ENCODE measurements around the gene ADGRB2. TPM values are rescaled to one million over a fixed set of nuclear protein-coding genes. Genes with fewer than 3 reads are reported as not detected.

The ADGRB2 gene
- total RNA-seq, 3 donors from 2014 or later: 0.18 to 0.68 (median 0.65) TPM

DNA sequence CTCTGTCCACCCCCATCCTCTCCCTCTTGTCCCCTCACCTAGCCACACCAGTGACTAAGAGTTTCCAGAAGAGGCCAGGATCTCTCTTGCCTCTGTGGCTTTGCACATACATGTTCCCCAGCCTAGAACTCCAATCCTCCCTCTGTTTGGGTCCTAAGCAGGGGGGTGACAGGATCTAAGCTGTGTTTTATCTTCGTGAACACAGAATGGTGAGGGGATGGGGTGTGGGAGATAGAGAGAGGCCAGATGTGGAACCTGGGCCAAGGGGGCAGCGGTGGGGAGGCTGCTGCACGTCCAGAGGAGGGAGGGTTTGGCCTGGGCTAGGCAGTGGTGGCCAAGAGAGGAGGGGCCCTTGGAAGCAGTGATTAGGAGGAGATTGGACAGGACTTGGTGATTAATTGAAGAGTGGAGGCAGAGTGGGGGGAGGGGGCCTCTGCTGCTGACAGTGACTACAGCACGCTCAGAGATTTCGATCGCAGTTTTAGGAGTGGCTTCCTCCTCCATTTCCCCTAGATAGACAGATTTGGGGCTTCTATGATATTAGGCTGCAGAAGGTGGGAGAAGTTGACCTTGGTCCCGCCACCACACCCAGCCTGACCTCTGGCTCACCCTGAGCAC is 17.1 kb upstream of the ADGRB2 start:
- Mint-ChIP-seq H3K9me3 (no peaks in the 10 kb centered on the region), H3K27me3 (ENCODE audit: low read depth) (peaks cover 14% of the 10 kb centered on the region), H3K4me3 (no peak overlapping the region), H3K4me1 (ENCODE audit: low read depth) (peaks cover 4% of the 10 kb centered on the region), H3K36me3 (ENCODE audit: insufficient read depth) (no peaks in the 10 kb centered on the region)
- no peak for ATAC-seq
- no peak for DNase-seq

DNA sequence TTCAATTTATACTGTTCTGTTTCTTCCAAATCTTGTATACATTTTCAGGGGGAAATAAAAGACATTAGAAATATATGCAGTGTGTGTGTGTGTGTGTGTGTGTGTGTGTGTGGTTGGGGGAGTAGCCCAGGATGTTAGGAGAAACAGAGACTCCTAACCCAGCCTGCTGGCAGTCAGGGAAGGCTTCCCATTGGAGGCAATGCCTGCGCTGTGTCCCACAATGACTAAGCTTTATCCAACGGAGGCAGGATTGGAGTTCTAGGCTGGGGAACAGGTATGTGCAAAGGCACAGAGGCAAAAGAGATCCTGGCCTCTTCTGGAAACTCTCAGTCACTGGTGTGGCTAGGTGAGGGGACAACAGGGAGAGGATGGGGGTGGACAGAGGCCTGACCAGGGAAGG is 16.5 kb upstream of the ADGRB2 start:
- DNase-seq: no peak
- Mint-ChIP-seq H3K4me3 (no peak overlapping the region), H3K27me3 (ENCODE audit: low read depth) (peaks cover 17% of the 10 kb centered on the region), H3K4me1 (ENCODE audit: low read depth) (peaks cover 4% of the 10 kb centered on the region), H3K9me3 (no peaks in the 10 kb centered on the region), H3K36me3 (ENCODE audit: insufficient read depth) (no peaks in the 10 kb centered on the region)
- ATAC-seq: no peak

GRCh38 chr1:31779687-31780086 is 15.5 kb upstream of the ADGRB2 start:
- Mint-ChIP-seq H3K4me1 (ENCODE audit: low read depth) (peaks cover 2% of the 10 kb centered on the region), H3K4me3 (no peak overlapping the region), H3K27me3 (ENCODE audit: low read depth) (peaks cover 22% of the 10 kb centered on the region), H3K36me3 (ENCODE audit: insufficient read depth) (no peaks in the 10 kb centered on the region), H3K9me3 (no peaks in the 10 kb centered on the region)
- no peak for DNase-seq
- no peak for ATAC-seq

DNA sequence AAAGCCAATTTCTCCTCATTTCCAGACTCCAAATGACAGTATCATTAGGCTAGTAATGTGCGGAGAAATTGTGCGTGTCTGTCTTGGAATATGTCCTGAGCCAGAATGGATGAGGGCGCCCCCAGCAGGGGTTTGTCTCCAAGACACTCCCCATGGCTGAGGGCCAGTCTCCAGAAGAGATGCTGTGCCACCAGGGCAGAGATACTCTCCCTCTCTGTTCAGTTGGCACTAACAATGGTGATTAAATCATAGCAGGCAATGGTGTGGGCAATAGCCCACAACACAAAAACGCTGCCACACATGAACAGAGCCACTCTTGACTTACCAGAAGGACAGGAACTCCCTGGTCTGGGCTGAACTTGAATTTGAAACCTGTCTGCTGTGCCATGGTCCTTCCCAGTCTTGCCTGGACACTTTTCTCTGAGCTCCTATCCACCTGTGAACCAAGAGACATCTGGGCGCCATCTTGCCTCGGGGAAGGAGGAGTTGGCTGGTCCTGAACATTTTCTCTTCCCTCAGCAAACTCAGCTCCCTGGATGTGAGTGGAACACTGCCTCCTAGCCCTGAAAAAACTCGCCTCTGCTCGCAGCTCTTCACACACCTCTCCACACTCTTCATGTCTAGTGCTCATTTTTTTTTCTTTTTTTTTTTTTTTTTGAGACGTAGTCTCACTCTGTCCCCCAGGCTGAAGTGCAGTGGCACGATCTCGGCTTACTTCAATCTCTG is 14.8 kb upstream of the ADGRB2 start:
- no peaks in the 10 kb centered on the region for H3K9me3 Mint-ChIP-seq
- H3K4me3 Mint-ChIP-seq: no peak overlapping the region
- peaks cover 6% of the 10 kb centered on the region for H3K4me1 Mint-ChIP-seq (ENCODE audit: low read depth)
- peaks cover 30% of the 10 kb centered on the region for H3K27me3 Mint-ChIP-seq (ENCODE audit: low read depth)
- no peaks in the 10 kb centered on the region for H3K36me3 Mint-ChIP-seq (ENCODE audit: insufficient read depth)
- DNase-seq: no peak
- no peak for ATAC-seq

DNA sequence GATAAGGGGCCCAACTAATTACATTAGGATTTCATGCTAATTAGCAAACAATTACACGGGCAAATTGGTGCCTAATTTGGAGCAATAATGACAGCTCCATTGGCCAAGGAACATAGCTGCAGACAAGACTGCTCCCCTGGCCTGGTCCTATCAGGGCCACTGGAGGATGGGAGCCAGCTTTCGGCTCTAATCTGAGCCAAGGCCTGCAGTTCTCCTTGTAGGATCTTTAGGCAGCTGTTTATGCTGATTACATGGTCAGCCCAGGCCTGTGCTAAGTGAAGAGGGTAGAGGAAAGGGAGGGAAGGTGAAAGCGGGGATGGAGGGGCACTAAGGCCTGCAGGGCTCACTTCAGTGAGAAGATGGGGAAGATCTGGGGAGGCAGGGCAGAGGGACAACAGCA is 12.4 kb upstream of the ADGRB2 start:
- Mint-ChIP-seq H3K36me3 (ENCODE audit: insufficient read depth) (no peaks in the 10 kb centered on the region), H3K9me3 (no peaks in the 10 kb centered on the region), H3K4me3 (no peak overlapping the region), H3K4me1 (ENCODE audit: low read depth) (peaks cover 19% of the 10 kb centered on the region), H3K27me3 (ENCODE audit: low read depth) (peaks cover 38% of the 10 kb centered on the region)
- ATAC-seq (no peak), DNase-seq (no peak)

DNA sequence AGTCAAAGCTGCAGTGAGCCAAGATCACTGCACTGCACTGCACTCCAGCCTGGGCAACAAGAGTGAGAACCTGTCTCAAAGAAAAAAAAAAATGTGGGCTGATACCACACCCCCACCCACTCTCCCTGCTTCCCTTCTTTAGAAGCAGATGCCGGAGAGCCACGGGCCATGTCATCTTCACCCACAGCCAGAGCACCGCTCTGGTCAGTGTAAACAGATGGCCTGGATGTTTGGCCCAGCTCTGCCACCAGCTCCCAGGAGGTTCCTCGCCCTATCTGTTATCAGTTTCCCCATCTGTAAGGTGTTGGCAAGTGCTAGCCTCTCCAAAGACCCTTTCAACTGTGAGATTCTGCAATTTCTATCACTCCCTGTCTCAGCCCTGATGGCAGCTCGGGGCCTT is 11.9 kb upstream of the ADGRB2 start:
- ATAC-seq (no peak), DNase-seq (no peak)
- Mint-ChIP-seq H3K4me3 (no peak overlapping the region), H3K27me3 (ENCODE audit: low read depth) (peaks cover 40% of the 10 kb centered on the region), H3K9me3 (no peaks in the 10 kb centered on the region), H3K4me1 (ENCODE audit: low read depth) (peaks cover 24% of the 10 kb centered on the region), H3K36me3 (ENCODE audit: insufficient read depth) (no peaks in the 10 kb centered on the region)

DNA sequence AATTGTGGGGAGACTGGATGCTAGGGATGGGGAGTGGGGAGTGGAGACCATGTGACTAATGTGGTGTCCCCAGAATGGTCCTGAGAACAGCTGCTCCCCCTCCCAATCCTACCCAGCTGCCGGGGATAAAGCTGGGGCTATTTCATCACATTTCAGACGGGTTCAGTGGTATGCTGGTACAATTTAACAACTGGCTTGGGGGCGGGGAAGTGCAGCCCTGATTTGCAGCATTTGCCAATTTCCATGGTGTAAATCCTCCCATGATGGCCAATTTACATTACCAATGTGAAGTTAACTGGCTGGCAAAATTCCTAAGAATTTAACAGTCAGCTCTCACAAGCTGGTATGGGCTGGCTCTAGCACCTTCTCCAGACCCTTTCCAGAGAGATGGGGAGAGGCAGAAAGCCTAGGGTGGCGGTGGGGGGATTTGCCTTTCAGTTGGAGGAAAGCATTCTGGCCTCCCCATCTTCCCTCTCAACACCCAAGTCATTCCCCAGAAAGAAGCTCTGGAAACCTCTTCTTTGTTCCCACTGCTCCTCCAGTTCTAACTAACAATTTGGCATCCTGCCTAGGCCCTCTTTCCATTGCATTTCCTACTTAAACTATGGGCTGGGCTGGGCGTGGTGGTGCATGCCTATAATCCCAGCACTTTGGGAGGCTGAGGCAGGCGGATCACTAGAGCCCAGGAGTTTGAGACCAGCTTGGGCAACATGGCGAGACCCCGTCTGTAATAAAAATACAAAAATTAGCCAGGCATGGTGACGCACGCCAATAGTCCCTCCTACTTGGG is 11.3 kb upstream of the ADGRB2 start:
- H3K9me3 Mint-ChIP-seq: no peaks in the 10 kb centered on the region
- DNase-seq (no peak), ATAC-seq (no peak)
- H3K4me3 Mint-ChIP-seq: no peak overlapping the region
- no peaks in the 10 kb centered on the region for H3K36me3 Mint-ChIP-seq (ENCODE audit: insufficient read depth)
- H3K4me1 Mint-ChIP-seq (ENCODE audit: low read depth): peaks cover 30% of the 10 kb centered on the region
- peaks cover 40% of the 10 kb centered on the region for H3K27me3 Mint-ChIP-seq (ENCODE audit: low read depth)

DNA sequence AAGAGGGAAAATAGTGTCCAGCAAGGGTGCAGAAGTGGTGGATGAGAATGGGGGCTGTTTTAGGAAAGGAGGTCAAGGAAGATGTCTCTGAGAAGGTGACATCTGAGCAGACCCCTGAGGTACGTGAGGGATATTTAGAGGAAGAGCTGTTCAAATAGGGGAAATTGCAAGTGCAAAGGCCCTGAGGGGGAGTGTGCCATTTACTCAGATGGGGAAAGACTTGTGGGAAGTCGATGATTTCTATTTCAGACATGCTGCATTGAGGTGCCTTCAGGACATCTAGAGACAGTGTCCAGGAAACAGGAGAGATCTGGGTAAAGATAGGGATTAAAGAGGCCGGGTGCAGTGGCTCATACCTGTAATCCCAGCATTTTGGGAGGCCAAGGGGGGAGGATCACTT is 10.4 kb upstream of the ADGRB2 start:
- DNase-seq (no peak), ATAC-seq (no peak)
- H3K4me1 Mint-ChIP-seq (ENCODE audit: low read depth): peaks cover 38% of the 10 kb centered on the region
- no peak overlapping the region for H3K4me3 Mint-ChIP-seq
- H3K36me3 Mint-ChIP-seq (ENCODE audit: insufficient read depth): no peaks in the 10 kb centered on the region
- no peaks in the 10 kb centered on the region for H3K9me3 Mint-ChIP-seq
- H3K27me3 Mint-ChIP-seq (ENCODE audit: low read depth): peaks cover 40% of the 10 kb centered on the region

DNA sequence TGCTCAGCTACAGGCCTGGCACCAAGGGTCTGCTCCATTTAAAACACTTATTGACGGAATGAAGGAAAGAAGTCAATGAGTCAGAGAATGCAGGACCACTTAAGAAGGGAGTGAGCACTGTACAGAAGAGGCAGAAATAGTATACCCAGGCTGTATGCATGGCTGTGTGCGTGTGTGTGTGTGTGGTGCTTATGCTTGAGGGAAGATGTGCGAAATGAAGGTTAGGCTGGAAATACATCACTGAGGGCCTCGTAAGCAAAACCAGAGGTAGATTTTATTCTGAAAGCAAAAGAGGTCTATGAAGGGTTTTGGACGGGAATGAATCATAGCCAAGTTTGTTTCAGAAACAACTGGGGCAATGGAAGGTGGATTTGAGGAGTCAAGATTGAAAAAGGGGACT is 9.7 kb upstream of the ADGRB2 start:
- peaks cover 40% of the 10 kb centered on the region for H3K27me3 Mint-ChIP-seq (ENCODE audit: low read depth)
- no peak overlapping the region for H3K4me3 Mint-ChIP-seq
- H3K36me3 Mint-ChIP-seq (ENCODE audit: insufficient read depth): no peaks in the 10 kb centered on the region
- H3K9me3 Mint-ChIP-seq: no peaks in the 10 kb centered on the region
- ATAC-seq: no peak
- peaks cover 45% of the 10 kb centered on the region for H3K4me1 Mint-ChIP-seq (ENCODE audit: low read depth)
- DNase-seq: no peak

DNA sequence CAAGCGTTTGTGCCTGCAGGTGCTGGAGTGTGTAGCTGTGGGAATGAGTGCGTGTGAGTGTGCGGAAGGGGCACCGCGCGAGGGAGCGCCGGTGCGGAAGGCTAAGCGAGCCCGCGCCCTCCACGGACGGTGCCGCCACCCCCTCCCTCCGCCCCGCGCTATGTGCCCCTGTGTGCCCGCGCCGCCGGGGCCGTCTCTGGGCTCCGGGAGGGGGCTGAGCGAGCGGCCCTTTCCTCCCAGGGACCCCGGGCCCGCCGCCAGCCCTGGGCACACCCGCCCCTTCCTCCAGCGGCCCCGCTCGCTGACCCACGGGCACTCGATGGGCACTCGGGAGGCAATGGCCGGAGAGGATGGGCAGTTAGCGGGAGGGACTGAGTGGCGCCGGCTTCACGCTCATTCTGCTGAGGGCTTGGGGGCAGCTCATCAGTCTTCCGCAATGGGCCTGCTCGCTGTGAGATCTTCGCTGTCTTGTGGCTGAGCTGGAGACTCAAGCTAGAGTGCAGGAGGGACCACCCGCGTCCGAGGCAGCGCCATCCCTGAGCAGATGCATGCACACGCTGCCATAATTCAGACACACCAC is 8.6 kb upstream of the ADGRB2 start:
- ATAC-seq: peak in 1 of 2 donors; percentile 27
- no peak for DNase-seq
- H3K4me1 Mint-ChIP-seq (ENCODE audit: low read depth): peaks cover 49% of the 10 kb centered on the region
- H3K4me3 Mint-ChIP-seq: peak overlapping the region; percentile 79
- no peaks in the 10 kb centered on the region for H3K9me3 Mint-ChIP-seq
- H3K27me3 Mint-ChIP-seq (ENCODE audit: low read depth): peaks cover 38% of the 10 kb centered on the region
- no peaks in the 10 kb centered on the region for H3K36me3 Mint-ChIP-seq (ENCODE audit: insufficient read depth)

- peak; percentile 86 to 87 for ATAC-seq
- Mint-ChIP-seq H3K36me3 (ENCODE audit: insufficient read depth) (no peaks in the 10 kb centered on the region), H3K27me3 (ENCODE audit: low read depth) (peaks cover 32% of the 10 kb centered on the region), H3K4me3 (peak overlapping the region; percentile 79), H3K9me3 (no peaks in the 10 kb centered on the region), H3K4me1 (ENCODE audit: low read depth) (peaks cover 49% of the 10 kb centered on the region)
- peak; percentile 60 for DNase-seq
Measured at GRCh38 chr1:31771891-31772668, 7.9 kb upstream of the ADGRB2 start.

DNA sequence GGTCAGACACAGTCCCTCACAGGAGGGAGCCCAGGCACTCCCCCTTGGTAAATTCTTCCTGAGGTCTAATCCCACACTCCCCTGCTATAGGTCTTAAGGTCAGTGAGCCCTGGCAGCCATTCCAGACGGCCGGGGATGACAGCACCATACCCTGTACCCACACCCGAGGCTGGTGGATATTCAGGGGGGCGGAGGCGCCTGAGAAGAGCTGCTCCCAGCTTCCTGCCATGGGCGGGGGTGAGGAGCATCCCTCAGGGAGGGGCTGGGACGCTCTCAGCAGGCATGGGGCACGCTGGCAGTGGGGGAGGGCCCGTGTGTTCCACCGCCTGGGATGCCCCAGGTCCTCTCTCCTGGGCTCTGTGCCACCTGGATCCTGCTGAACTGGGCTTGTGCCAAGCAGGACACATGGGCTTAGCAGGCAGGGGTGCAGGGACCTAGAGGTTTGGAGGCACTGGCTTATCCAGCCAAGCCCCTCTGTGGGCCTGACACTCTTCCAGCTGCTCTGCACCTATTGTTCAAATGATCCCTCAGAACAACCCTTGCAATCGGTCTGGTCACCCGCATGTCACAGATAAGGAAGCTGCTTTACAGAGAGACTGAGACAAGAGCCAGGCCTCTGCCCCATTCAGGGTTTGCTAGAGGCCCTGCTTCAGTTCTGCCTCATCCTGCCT is 5.7 kb upstream of the ADGRB2 start:
- Mint-ChIP-seq H3K4me3 (no peak overlapping the region), H3K9me3 (no peaks in the 10 kb centered on the region), H3K4me1 (ENCODE audit: low read depth) (peaks cover 51% of the 10 kb centered on the region), H3K27me3 (ENCODE audit: low read depth) (peaks cover 19% of the 10 kb centered on the region), H3K36me3 (ENCODE audit: insufficient read depth) (no peaks in the 10 kb centered on the region)
- DNase-seq: no peak
- no peak for ATAC-seq

- DNase-seq (no peak), ATAC-seq (peak; percentile 42 to 64)
Measured at GRCh38 chr1:31768939-31769704, 5.0 kb upstream of the ADGRB2 start.

More at GRCh38 chr1:31768939-31769704, 5.0 kb upstream of the ADGRB2 start:
- peaks cover 51% of the 10 kb centered on the region for H3K4me1 Mint-ChIP-seq (ENCODE audit: low read depth)
- H3K36me3 Mint-ChIP-seq (ENCODE audit: insufficient read depth): no peaks in the 10 kb centered on the region
- peaks cover 14% of the 10 kb centered on the region for H3K27me3 Mint-ChIP-seq (ENCODE audit: low read depth)
- no peaks in the 10 kb centered on the region for H3K9me3 Mint-ChIP-seq
- H3K4me3 Mint-ChIP-seq: no peak overlapping the region
